H9 (cell line): ENCODE measurements around the gene KRTAP5-6. TPM values are rescaled to one million over a fixed set of nuclear protein-coding genes. Genes with fewer than 3 reads are reported as not detected.

ENCODE experiments used
- DNase-seq: peaks from one replicate; pipeline ENCODE4 v3.0.0-alpha.2; 2017
- H2AFZ ChIP-seq: one replicate; pipeline ENCODE4 v1.6.1; 2013; ENCODE audit warnings: mild to moderate bottlenecking, low read length, control low read depth, moderate library complexity
- H2AK5ac ChIP-seq: 2 replicates; pipeline ENCODE4 v1.6.1; 2013; ENCODE audit warnings: low read length, control low read depth, mixed read lengths; ENCODE audit not compliant: insufficient read length
- H2BK120ac ChIP-seq: one replicate; pipeline ENCODE4 v1.6.1; 2013; ENCODE audit warnings: low read depth, mild to moderate bottlenecking, low read length, control low read depth, inconsistent platforms; ENCODE audit not compliant: poor library complexity, severe bottlenecking
- H2BK12ac ChIP-seq: 2 replicates; pipeline ENCODE4 v1.6.1; 2013; ENCODE audit warnings: low read length, control low read depth, mixed read lengths, low read depth; ENCODE audit not compliant: insufficient read length
- H2BK15ac ChIP-seq: 2 replicates; pipeline ENCODE4 v1.6.1; 2013; ENCODE audit warnings: low read depth, low read length, control low read depth
- H2BK20ac ChIP-seq: one replicate; pipeline ENCODE4 v1.6.1; 2013; ENCODE audit warnings: low read depth, mild to moderate bottlenecking, low read length, control low read depth, inconsistent platforms; ENCODE audit not compliant: poor library complexity, severe bottlenecking
- H2BK5ac ChIP-seq: 2 replicates; pipeline ENCODE4 v1.6.1; 2013; ENCODE audit warnings: low read length, control low read depth, mixed read lengths; ENCODE audit not compliant: insufficient read length
- H3K14ac ChIP-seq: 2 replicates; pipeline ENCODE4 v1.6.1; 2013; ENCODE audit warnings: low read length, control low read depth; ENCODE audit not compliant: insufficient read depth
- H3K18ac ChIP-seq: 2 replicates; pipeline ENCODE4 v1.6.1; 2013; ENCODE audit warnings: low read depth, mild to moderate bottlenecking, mixed read lengths, low read length, control low read depth; ENCODE audit not compliant: insufficient read length
- H3K23ac ChIP-seq: 2 replicates; pipeline ENCODE4 v1.6.1; 2013; ENCODE audit warnings: low read length, control low read depth, mixed read lengths, low read depth; ENCODE audit not compliant: insufficient read length
- H3K23me2 ChIP-seq: 2 replicates; pipeline ENCODE4 v1.6.1; 2013; ENCODE audit warnings: low read depth, mild to moderate bottlenecking, mixed read lengths, low read length, control low read depth; ENCODE audit not compliant: insufficient read length, poor library complexity, severe bottlenecking
- H3K27ac ChIP-seq: 2 replicates; pipeline ENCODE4 v1.5.1; 2013; ENCODE audit warnings: low read length, control low read depth, mixed read lengths, low read depth; ENCODE audit not compliant: insufficient read length
- H3K27me3 ChIP-seq: 2 replicates; pipeline ENCODE4 v1.6.1; 2013; ENCODE audit warnings: low read length, control low read depth, inconsistent platforms; ENCODE audit not compliant: insufficient read depth
- H3K4ac ChIP-seq: 2 replicates; pipeline ENCODE4 v1.6.1; 2013; ENCODE audit warnings: low read depth, mild to moderate bottlenecking, control low read depth, inconsistent platforms, low read length, moderate library complexity
- H3K4me1 ChIP-seq: 2 replicates; pipeline ENCODE4 v1.6.1; 2013; ENCODE audit warnings: low read length, control low read depth, inconsistent platforms; ENCODE audit not compliant: insufficient read depth
- H3K4me2 ChIP-seq: 2 replicates; pipeline ENCODE4 v1.6.1; 2013; ENCODE audit warnings: low read length, control low read depth, mixed read lengths; ENCODE audit not compliant: insufficient read length, insufficient read depth
- H3K56ac ChIP-seq: 2 replicates; pipeline ENCODE4 v1.6.1; 2013; ENCODE audit warnings: low read depth, mild to moderate bottlenecking, mixed read lengths, low read length, control low read depth; ENCODE audit not compliant: insufficient read length
- H3K79me1 ChIP-seq: 2 replicates; pipeline ENCODE4 v1.6.1; 2013; ENCODE audit warnings: low read depth, mild to moderate bottlenecking, moderate library complexity, low read length, control low read depth, inconsistent platforms; ENCODE audit not compliant: insufficient read depth, poor library complexity, severe bottlenecking
- H3K79me2 ChIP-seq: 2 replicates; pipeline ENCODE4 v1.6.1; 2013; ENCODE audit warnings: low read length, control low read depth, inconsistent platforms; ENCODE audit not compliant: insufficient read depth
- H3K9ac ChIP-seq: 2 replicates; pipeline ENCODE4 v1.6.1; 2013; ENCODE audit warnings: low read length, control low read depth, mixed read lengths; ENCODE audit not compliant: insufficient read length; ENCODE audit errors: extremely low read depth
- H3K9me3 ChIP-seq: one replicate; pipeline ENCODE4 v1.6.1; 2013; ENCODE audit warnings: low read depth, low read length, inconsistent platforms; ENCODE audit not compliant: control insufficient read depth
- H3T11ph ChIP-seq: one replicate; pipeline ENCODE4 v1.6.1; 2013; ENCODE audit warnings: mild to moderate bottlenecking, low read length, control low read depth, inconsistent platforms
- H4K20me1 ChIP-seq: one replicate; pipeline ENCODE4 v1.6.1; 2013; ENCODE audit not compliant: control insufficient read depth, insufficient read length, insufficient read depth
- H4K5ac ChIP-seq: 2 replicates; pipeline ENCODE4 v1.6.1; 2013; ENCODE audit warnings: low read depth, mild to moderate bottlenecking, mixed read lengths, low read length, control low read depth; ENCODE audit not compliant: insufficient read length
- H4K8ac ChIP-seq: replicated peaks from 2 replicates; pipeline ENCODE4 v1.6.1; 2013; ENCODE audit warnings: low read length, control low read depth, mixed read lengths, low read depth; ENCODE audit not compliant: insufficient read length
- H4K91ac ChIP-seq: 2 replicates; pipeline ENCODE4 v1.6.1; 2013; ENCODE audit warnings: low read depth, mild to moderate bottlenecking, moderate library complexity, mixed read lengths, low read length, control low read depth; ENCODE audit not compliant: insufficient read length
- H3K27ac Mint-ChIP-seq, 3 experiments: 2 replicates in 2 of 3; 3 replicates in 1 of 3; pipeline ENCODE4 v1.8.0; 2020 to 2021; ENCODE audit warnings: mixed read lengths in 3 of 3, mild to moderate bottlenecking in 1 of 3, moderate library complexity in 1 of 3
- H3K27me3 Mint-ChIP-seq: 2 replicates; pipeline ENCODE4 v1.8.0; 2021; ENCODE audit warnings: low read depth, mild to moderate bottlenecking, moderate library complexity, mixed read lengths
- H3K36me3 Mint-ChIP-seq, 3 experiments: 2 replicates in 2 of 3; 3 replicates in 1 of 3; pipeline ENCODE4 v1.8.0; 2020 to 2021; ENCODE audit warnings: low read depth in 3 of 3, mixed read lengths in 3 of 3; ENCODE audit not compliant: insufficient read depth in 1 of 3
- H3K4me1 Mint-ChIP-seq, 2 experiments: 2 replicates each; pipeline ENCODE4 v1.8.0; 2020; ENCODE audit warnings: mixed read lengths in 2 of 2
- H3K4me3 Mint-ChIP-seq, 2 experiments: 2 replicates in 1 of 2; 3 replicates in 1 of 2; pipeline ENCODE4 v1.8.0; 2020 to 2021; ENCODE audit warnings: mild to moderate bottlenecking in 2 of 2, mixed read lengths in 2 of 2, moderate library complexity in 1 of 2
- H3K9me3 Mint-ChIP-seq, 2 experiments: 2 replicates in 1 of 2; 3 replicates in 1 of 2; pipeline ENCODE4 v1.8.0; 2020; ENCODE audit warnings: mild to moderate bottlenecking in 2 of 2, mixed read lengths in 2 of 2, moderate library complexity in 1 of 2
- CTCF ChIP-seq: fragments of 200-600 bp; sonication (generic); conservative IDR thresholded peaks from 3 replicates; pipeline ENCODE4 v1.8.0; 2021; ENCODE audit warnings: antibody characterized with exemption, mild to moderate bottlenecking
- WGBS: extraction: QIAGEN DNeasy Blood & Tissue Kit; methylation state at CpG from one replicate; pipeline ENCODE4 v1.1.7; 2013; ENCODE audit warnings: missing lambda C conversion rate, low lambda C conversion rate, mixed read lengths; ENCODE audit not compliant: insufficient read length; ENCODE audit errors: extremely low coverage; 5-methylcytosine and 5-hydroxymethylcytosine counted together
- total RNA-seq: library from RNA; stranded (reverse); gene quantifications from 2 replicates; pipeline ENCODE4 v1.2.1, GENCODE V29; 2021

Gene KRTAP5-6
- total RNA-seq, 1 experiment from 2014 or later: not detected

GRCh38 chr11:1743585-1744136 is 46.7 kb downstream of the KRTAP5-6 start:
- H2AFZ ChIP-seq: no peak overlapping the region

More at GRCh38 chr11:1743585-1744136, 46.7 kb downstream of the KRTAP5-6 start:
- Histone ChIP-seq H3K4me1 (no peaks in the 10 kb centered on the region), H4K5ac (no peak overlapping the region), H3K23me2 (peaks cover 2% of the 10 kb centered on the region), H2BK15ac (no peak overlapping the region), H3K9ac (no peak overlapping the region), H3K56ac (no peak overlapping the region), H2BK20ac (no peak overlapping the region), H3K27ac (no peak overlapping the region), H2BK120ac (no peak overlapping the region), H3K9me3 (no peaks in the 10 kb centered on the region), H3K27me3 (peaks cover 7% of the 10 kb centered on the region; the same call in 1 of the 2 replicates), H2AK5ac (no peak overlapping the region), H4K91ac (no peak overlapping the region), H2BK12ac (no peak overlapping the region), H3K79me1 (no peaks in the 10 kb centered on the region), H4K8ac (no peak overlapping the region), H2BK5ac (no peak overlapping the region), H3K79me2 (no peaks in the 10 kb centered on the region), H4K20me1 (peaks cover 11% of the 10 kb centered on the region), H3K4ac (no peak overlapping the region), H3T11ph (no peak overlapping the region), H3K14ac (no peak overlapping the region), H3K4me2 (no peak overlapping the region), H3K23ac (no peak overlapping the region), H3K18ac (no peak overlapping the region)
- Mint-ChIP-seq H3K9me3 (peaks cover 4 to 9% of the 10 kb centered on the region in 2 experiments; a peak in 4 of 5 replicates), H3K4me1 (no peaks in the 10 kb centered on the region), H3K4me3 (no peak overlapping the region), H3K27ac (no peak overlapping the region), H3K36me3 (peaks cover 0 to 4% (median 0%) of the 10 kb centered on the region in 3 experiments; a peak in 2 of 7 replicates), H3K27me3 (peaks cover 33% of the 10 kb centered on the region)
- DNase-seq: no peak
- no CpG with 5 or more reads among the region's 10 CpGs for WGBS
- TF ChIP-seq CTCF: no peak
